ENCODE measurements around the gene SPATA33.
"Not testable (repeated sequence)": the region's sequence is repeated elsewhere in the genome, so short reads cannot be mapped to it uniquely, and the experiment has no call there.

- TF ChIP-seq CTCF (IDR thresholded peaks at IDR 0.05); POLR2A (IDR thresholded peaks at IDR 0.05); POLR2AphosphoS5 (IDR thresholded peaks at IDR 0.05); EP300 (IDR thresholded peaks at IDR 0.05; ENCODE audit: low read depth): not testable (repeated sequence)
Observed at GRCh38 chr16:89689621-89690020, 32.0 kb downstream of the SPATA33 start.

All from transverse colon (tissue), 4 donors.